ENCODE data around the gene FAM237B.
A peak's percentile ranks its signal among the peaks of the same experiment; 100 is the strongest.
"Not testable (repeated sequence)": the region's sequence is repeated elsewhere in the genome, so short reads cannot be mapped to it uniquely, and the experiment has no call there.

FAM237B gene

GRCh38 chr7:90320801-90321494 lies at the start of gene FAM237B:
Gene FAM237B (minus strand): TSS chr7:90321304. CDS start chr7:90319748, 1,556 bp downstream.
- no peak for DNase-seq

DNA sequence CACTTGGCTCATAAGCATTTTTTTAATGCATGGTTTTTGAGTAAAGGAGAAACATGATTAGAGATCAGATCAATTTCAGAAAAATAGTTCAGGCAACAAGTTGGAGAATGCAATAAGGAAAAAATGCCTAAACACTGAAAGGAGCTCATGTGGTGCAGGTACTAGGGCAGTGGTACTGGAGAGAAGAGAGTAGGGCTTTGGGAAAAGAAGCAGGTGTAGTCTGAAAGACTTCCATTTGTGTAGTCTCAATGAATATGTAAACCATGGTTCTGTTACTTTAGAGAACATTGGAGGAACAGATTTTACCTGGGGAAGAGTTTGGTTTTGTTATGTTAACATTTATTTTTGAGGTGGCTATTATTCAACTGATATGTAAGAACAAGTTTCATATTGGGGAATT lies 30.9 kb upstream of the FAM237B start:
- no peak for DNase-seq

DNA sequence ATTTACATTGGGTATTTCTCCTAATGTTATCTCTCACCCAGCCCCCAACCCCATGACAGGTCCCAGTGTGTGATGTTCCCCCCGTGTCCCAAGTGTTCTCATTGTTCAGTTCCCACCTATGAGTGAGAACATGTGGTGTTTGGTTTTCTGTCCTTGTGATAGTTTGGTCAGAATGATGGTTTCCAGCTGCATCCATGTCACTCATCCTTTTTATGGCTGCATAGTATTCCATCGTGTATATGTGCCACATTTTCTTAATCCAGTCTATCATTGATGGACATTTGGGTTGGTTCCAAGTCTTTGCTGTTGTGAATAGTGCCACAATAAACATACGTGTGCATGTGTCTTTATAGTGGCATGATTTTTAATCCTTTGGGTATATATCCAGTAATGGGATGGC lies 28.9 kb upstream of the FAM237B start:
- not testable (repeated sequence) for DNase-seq

DNA sequence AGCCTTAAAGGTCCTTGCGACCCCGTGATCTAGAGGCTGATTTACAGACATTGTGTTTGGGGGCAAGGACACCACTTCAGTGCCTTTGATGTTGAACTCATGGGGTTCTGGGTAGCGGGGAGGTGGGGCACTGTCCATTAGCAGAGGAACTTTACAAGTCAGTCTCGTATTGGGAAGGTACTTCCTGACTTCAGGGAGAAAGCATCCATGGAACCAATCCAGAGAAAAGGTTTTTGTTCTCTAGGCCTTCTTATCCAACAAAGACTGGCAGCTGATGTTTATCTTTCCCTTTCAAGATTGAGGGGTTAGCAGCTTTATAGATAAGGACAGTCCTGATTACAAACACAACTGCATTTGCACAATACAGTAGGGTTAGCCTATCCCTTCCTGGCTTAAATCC lies 28.2 kb upstream of the FAM237B start:
- DNase-seq = no peak

DNA sequence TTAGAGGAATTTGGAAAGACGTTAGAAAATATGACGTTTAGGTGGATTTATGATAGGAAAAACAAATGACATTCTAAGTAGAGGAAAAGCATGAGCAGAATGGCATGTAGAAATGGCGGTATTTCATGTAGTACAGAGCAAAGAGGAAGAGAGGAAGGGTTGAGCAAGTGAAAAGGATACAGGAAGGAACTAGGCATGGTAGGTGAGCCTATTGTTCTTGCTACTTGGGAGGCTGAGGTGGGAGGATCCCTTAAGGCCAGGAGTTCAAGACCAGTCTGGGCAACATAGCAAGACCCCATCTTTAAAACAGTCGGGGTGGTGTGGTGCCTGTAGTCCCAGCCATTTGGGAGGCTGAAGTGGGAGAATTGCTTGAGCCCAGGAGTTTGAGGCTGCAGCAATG lies 26.7 kb upstream of the FAM237B start:
- no peak for DNase-seq

- DNase-seq = peak; percentile 95
Measured at GRCh38 chr7:90346336-90347125, 25.4 kb upstream of the FAM237B start, which contains the start of gene GTPBP10. Gene GTPBP10 (plus strand): TSS chr7:90346716. CDS start chr7:90346742, 26 bp downstream.

DNA sequence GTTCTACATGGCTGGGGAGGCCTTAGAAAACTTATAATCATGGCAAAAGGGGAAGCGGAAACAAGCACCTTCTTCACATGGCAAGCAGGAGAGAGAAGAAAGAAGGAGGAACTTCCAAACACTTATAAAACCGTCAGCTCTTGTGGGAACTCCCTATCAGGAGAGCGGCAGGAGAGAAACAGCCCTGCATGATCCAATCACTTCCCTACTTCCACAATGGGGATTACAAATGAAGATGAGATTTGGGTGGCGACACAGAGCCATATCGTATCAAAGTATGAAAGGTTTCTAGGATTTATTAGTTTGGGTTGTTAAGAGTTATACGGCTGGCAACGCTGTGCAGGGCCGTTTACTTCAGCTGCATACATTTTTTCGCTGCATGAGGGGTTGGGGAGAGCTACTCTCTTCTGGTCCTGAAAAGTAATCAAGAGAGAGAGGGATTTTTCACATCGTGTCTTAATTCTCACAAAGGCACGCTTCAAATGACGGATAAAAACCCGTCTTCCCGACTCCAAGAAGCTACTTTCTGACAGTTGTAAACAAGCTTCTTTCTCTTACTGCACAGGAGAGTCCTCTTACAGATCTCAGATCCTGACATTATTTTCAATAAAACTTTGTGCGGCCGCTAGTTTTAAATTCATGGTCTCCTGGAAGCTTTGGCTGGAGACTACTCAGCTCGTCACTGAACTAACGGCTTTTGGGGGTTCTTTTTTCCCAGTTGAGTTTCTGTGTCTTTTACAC lies 24.7 kb upstream of the FAM237B start:
- no peak for DNase-seq

DNA sequence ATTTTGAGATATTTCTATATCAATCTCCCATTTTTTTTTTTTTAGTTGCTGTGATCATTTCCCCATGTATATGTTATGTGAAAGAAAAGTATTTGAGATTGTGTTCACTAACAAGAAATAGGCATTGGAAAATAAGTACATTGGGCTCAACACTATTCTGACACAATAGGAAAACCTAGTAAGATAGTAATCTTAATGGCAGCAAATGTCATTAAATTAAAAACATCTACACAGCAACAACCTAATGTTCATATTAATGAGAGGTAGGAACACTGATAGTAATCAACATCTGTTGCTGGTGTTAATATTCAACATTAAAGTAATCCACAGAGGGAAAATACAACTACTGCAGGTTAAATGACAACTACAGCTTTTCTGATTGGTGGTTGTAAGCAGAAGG lies 23.9 kb upstream of the FAM237B start:
- no peak for DNase-seq

- no peak for DNase-seq
Measured at GRCh38 chr7:90337106-90337505, 16.0 kb upstream of the FAM237B start.

- DNase-seq = not testable (repeated sequence)
Measured at GRCh38 chr7:90334926-90335325, 13.8 kb upstream of the FAM237B start.

DNA sequence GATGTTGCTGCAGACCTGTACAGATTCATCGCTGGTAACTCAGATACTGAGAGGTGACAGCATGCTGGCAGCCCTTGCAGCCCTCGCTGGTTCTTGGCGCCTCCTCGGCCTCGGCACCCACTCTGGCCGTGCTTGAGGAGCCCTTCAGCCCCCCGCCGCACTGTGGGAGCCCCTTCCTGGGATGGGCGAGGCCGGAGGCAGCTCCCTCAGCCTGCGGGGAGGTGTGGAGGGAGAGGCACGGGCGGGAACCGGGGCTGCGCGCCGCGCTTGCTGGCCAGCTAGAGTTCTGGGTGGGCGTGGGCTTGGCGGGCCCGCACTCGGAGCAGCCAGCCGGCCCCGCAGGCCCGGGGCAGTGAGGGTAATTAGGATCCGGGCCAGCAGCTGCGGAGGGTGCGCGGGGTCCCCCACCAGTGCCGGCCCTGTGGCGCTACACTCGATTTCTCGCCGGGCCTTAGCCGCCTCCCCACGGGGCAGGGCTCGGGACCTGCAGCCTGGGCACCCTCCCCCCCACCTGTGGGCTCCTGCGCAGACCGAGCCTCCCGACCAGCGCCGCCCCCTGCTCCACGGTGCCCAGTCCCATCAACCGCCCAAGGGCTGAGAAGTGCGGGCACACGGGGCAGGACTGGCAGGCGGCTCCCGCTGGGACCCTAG lies 13.2 kb upstream of the FAM237B start:
- DNase-seq = no peak

- no peak for DNase-seq
Measured at GRCh38 chr7:90326500-90326899, 5.4 kb upstream of the FAM237B start.

DNA sequence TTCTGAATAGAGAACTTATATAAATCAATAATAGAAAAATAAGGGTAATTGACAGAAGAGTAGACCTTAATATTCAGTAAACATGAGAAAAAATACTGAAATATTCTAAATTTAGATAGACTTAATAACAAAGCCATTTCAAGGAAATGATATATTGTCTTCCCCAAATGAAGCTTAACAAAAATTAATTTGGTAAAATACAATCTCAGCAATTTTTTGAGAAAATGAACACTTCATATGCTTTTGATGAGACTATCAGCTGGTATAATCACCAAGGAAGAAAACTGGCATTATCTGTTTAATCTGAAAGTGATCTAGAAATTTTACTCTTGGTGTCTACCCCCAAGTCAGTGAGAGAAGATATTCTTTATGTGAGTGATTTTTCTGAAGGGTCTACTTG lies 1.7 kb upstream of the FAM237B start:
- DNase-seq = no peak

DNA sequence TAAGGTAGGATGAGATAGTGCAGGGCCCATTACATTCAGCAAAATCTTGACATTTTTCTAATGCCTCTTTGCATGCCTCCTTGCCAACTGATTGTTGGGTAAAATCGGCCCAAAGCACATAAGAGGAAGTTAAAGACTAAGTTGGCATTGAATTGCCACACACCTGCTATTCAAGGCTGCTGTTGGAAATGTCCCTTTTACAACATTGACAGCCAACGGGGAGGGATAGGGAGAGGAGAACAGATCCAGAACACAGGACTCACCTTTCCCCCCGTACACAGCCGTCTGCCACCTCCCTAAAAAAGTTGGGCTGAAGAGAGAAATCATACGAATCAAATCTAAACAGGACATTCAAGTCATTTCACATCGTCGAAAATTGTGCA lies 695 bp downstream of the FAM237B start:
- DNase-seq = no peak

DNA sequence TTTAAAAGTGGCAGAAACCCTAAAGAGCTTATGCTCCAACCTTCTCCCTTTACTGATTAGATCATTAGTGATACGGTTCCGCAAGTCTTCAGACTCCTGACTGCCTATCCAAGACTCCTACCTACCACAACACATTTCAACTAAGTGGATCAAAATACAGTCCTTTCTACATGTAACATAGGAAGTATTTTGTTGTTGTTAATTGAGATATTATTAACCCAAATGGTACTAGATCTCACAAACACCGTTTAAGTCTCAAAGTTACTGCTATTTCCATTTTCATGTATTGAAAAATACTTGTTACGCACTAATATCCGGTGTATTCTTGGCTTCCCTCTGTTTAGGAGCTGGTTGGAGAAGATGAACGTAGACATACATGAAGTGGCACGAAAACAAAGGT lies 1.1 kb downstream of the FAM237B start:
- DNase-seq = no peak

GRCh38 chr7:90313907-90314306 lies 7.2 kb downstream of the FAM237B start:
- DNase-seq = no peak

GRCh38 chr7:90312745-90313144 lies 8.4 kb downstream of the FAM237B start:
- DNase-seq = no peak

- no peak for DNase-seq
Measured at GRCh38 chr7:90311175-90311574, 9.9 kb downstream of the FAM237B start.

- DNase-seq = no peak
Measured at GRCh38 chr7:90309872-90310271, 11.2 kb downstream of the FAM237B start.

GRCh38 chr7:90303241-90303640 lies 17.9 kb downstream of the FAM237B start:
- no peak for DNase-seq

DNA sequence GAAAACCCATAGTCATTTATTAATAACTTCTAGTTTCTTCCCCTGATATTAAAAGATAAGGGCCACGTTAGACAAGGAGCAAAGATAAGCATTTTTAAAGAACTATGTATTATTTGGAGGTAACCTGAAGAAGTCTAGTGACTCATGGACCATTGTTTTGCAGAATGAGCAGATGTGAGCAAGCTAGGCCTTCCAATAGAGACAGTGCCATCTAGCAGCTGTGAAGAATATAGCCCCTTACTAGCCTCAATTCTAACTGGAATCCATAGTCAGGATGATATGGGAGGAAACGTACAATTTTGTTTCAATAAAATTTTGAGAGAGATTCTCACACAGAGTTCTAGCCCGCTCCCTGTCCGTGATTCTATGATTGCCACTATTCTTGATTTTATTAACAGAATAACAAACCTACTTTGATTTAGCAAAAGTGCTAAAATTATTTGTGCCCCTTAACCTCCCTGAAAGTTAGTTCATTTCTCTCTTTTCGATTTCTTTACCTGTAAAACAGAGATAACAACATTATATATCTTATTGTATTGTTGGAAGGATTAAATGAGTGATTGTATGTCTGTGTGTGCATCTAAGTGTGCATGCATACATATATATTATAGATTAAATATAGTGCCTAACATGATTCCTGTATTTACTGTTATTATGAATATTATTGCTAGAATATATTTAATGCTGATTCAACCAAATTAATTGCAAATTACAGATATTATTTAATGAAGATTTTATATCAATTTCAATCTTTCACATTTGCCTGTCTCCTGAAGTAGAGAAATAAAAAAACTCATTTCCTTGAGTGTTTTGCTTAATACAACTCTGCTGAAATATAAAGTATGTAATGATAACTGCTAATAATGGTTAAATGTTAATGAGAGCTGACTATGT lies 22.7 kb downstream of the FAM237B start:
- no peak for DNase-seq

Data from NCI-H774 (cell line).